ENCODE results near the gene ITGA2.

DNA sequence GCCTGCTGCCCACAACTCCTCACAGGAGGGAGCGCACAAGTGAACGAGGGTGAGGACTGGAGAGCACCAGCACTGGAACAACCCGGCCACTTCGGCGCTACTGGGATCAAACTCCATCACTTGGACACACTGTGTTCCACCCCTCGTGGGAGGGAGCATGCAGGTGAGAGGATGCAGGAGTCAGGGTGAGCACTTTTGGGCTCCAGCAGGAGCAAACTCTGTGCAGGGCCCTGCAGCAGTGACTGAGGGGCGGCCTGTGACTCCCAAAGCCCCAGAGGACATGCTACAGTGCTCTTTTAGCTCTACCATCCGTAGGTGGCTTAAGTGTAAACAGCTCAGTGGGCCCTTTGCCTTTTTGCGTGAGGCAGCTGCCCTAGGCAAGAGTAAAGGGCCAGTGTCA is 124.8 kb downstream of the ITGA2 start:
- no peak for TF ChIP-seq CTCF (IDR thresholded peaks at IDR 0.05)
- no peak for TF ChIP-seq POLR2A (IDR thresholded peaks at IDR 0.05)
